D721Med (cell line): Measurements from ENCODE around the gene POLE4.

Experiments
- DNase-seq: peaks from one replicate; pipeline ENCODE4 v3.0.0; 2011; ENCODE audit warnings: low spot score; ENCODE audit not compliant: insufficient read length
- FAIRE-seq: peaks from 2 replicates; lab custom pipeline; 2011; peaks lifted over from hg19 to GRCh38; lab: Jason Lieb, UNC
- TF ChIP-seq, protein P1 (sequence below): IDR thresholded peaks from 2 replicates; pipeline ENCODE4 v1.5.1; 2012; ENCODE audit warnings: mild to moderate bottlenecking, control low read depth; ENCODE audit not compliant: insufficient read depth; ENCODE audit errors: missing control alignments

POLE4 gene

DNA sequence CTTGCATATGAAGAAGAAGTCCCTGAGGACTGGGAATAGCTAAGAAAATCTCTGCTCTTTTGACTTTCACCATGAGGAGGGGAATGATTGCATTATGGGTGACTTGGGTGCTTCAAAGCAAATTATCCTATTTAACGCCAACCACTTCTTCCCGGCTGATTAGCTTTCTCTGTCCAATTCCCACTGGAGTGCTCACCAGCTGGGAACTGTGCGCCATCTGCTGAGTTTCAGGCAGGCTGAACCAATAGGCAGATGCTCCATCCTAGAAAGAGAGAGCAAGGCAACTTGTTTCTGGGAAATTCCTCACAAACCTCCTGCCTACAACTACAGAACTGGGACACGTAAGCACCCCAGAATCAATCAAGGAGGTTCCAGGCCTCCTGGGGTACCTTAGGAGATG lies 49.4 kb downstream of the POLE4 start:
- TF ChIP-seq, protein P1, sequence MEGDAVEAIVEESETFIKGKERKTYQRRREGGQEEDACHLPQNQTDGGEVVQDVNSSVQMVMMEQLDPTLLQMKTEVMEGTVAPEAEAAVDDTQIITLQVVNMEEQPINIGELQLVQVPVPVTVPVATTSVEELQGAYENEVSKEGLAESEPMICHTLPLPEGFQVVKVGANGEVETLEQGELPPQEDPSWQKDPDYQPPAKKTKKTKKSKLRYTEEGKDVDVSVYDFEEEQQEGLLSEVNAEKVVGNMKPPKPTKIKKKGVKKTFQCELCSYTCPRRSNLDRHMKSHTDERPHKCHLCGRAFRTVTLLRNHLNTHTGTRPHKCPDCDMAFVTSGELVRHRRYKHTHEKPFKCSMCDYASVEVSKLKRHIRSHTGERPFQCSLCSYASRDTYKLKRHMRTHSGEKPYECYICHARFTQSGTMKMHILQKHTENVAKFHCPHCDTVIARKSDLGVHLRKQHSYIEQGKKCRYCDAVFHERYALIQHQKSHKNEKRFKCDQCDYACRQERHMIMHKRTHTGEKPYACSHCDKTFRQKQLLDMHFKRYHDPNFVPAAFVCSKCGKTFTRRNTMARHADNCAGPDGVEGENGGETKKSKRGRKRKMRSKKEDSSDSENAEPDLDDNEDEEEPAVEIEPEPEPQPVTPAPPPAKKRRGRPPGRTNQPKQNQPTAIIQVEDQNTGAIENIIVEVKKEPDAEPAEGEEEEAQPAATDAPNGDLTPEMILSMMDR = peak; percentile 53
- DNase-seq (no peak), FAIRE-seq (no peak)

DNA sequence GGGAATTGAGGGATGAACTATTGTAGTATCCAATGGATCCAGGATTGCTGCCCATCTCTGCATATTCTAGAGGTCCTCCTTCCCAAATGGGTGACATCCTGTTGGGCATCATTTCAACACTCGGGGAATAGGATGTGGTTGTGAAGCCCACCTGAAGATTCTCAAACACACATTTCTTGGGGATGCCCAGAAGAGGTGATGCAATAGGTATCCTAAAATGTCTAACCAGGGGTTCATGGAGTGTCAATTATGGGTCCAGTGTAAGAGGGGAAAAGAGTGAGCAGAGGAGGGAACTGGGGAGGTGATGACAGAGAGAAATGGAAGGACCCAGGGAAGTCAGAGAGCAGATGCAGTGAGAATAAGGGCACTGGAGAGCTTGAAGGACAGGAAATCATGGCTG lies 52.1 kb downstream of the POLE4 start:
- no peak for FAIRE-seq
- TF ChIP-seq, protein P1 = no peak

DNA sequence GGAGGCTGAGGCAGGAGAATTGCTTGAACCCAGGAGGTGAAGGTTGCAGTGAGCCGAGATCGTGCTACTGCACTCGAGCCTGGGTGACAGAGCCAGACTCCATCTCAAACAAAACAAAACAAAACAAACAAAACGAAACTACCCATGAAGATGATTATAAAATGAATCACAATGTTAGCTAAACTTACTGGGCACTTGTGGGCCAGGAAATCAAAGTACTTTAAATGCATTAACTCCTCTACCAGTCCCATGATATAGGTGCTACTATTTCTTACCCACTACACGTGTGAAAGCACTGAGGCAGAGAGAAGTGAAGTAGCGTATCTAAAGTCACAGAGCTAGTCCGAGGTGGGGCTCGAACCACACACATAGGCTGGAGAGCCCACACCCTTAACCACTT lies 53.6 kb downstream of the POLE4 start:
- DNase-seq (no peak), FAIRE-seq (no peak)
- TF ChIP-seq, protein P1 = no peak

More for the DNA sequence above, 52.1 kb downstream of the POLE4 start:
- DNase-seq = no peak

DNA sequence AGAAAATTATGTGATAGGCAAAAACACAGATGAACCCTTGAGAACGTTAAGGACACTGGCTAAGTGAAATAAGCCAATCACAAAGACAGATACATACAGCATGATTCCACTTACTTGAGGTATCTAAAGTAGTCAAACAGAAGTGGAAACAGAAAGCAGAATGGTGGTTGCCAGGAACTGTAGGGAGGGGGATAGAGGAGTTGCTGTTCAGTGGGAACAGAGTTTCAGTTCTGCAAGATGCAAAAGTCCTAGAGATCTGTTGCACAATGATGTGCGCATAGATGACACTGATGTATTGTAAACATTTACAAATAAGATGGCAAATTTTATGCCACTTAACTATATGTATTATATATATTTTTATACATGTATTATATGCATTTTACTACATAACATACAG lies 59.7 kb downstream of the POLE4 start:
- FAIRE-seq = no peak

More for the DNA sequence above, 59.7 kb downstream of the POLE4 start:
- no peak for DNase-seq
- TF ChIP-seq, protein P1 = no peak
